GM18520 (cell line): ENCODE results near the gene TXNDC15.
"Not testable (repeated sequence)": the region's sequence is repeated elsewhere in the genome, so short reads cannot be mapped to it uniquely, and the experiment has no call there.

Source experiments
- ATAC-seq: cut with Tn5 transposase; IDR thresholded peaks from one replicate; pipeline ENCODE4 v1.9.1; 2021; ENCODE audit not compliant: unreplicated experiment

TXNDC15 gene

GRCh38 chr5:134873987-134874830 is at the start of gene TXNDC15:
Gene TXNDC15 (plus strand): TSS chr5:134874371. CDS start chr5:134874428, 57 bp downstream.
- peak; percentile 80 for ATAC-seq

- no peak for ATAC-seq
These were observed 49.5 kb upstream of the TXNDC15 start for GRCh38 chr5:134824681-134825080.

GRCh38 chr5:134825212-134825611 is 49.0 kb upstream of the TXNDC15 start:
- no peak for ATAC-seq

GRCh38 chr5:134833340-134834032 is 40.7 kb upstream of the TXNDC15 start:
- ATAC-seq, result no peak

GRCh38 chr5:134835623-134836022 is 38.5 kb upstream of the TXNDC15 start:
- no peak for ATAC-seq

- ATAC-seq, result no peak
These were observed 36.5 kb upstream of the TXNDC15 start for GRCh38 chr5:134837530-134838181.

- not testable (repeated sequence) for ATAC-seq
These were observed 35.8 kb upstream of the TXNDC15 start for GRCh38 chr5:134838361-134838760.

- ATAC-seq, result no peak
These were observed 33.4 kb upstream of the TXNDC15 start for GRCh38 chr5:134840811-134841210.

- ATAC-seq, result no peak
These were observed 29.9 kb upstream of the TXNDC15 start for GRCh38 chr5:134844252-134844651.

- no peak for ATAC-seq
These were observed 28.8 kb upstream of the TXNDC15 start for GRCh38 chr5:134845335-134845851.

- peak; percentile 94 for ATAC-seq
These were observed 28.1 kb upstream of the TXNDC15 start, which contains the start of gene C5orf24 for GRCh38 chr5:134845852-134846640. Gene C5orf24 (plus strand): TSS chr5:134845968. CDS start chr5:134854901, 8,933 bp downstream.

GRCh38 chr5:134846641-134846960 is 27.6 kb upstream of the TXNDC15 start:
- no peak for ATAC-seq

GRCh38 chr5:134849434-134849933 is 24.7 kb upstream of the TXNDC15 start:
- not testable (repeated sequence) for ATAC-seq

- no peak for ATAC-seq
These were observed 22.8 kb upstream of the TXNDC15 start for GRCh38 chr5:134851307-134851923.

- not testable (repeated sequence) for ATAC-seq
These were observed 17.7 kb upstream of the TXNDC15 start for GRCh38 chr5:134856465-134856864.

GRCh38 chr5:134857401-134857800 is 16.8 kb upstream of the TXNDC15 start:
- ATAC-seq, result no peak

- ATAC-seq, result no peak
These were observed 9.5 kb upstream of the TXNDC15 start for GRCh38 chr5:134864707-134865106.

- no peak for ATAC-seq
These were observed 677 bp upstream of the TXNDC15 start for GRCh38 chr5:134873494-134873893.

GRCh38 chr5:134874831-134875655 is 872 bp downstream of the TXNDC15 start:
- no peak for ATAC-seq
